Measurements from ENCODE around the gene KXD1.

GRCh38 chr19:18607226-18608101 lies 49.8 kb downstream of the KXD1 start:
- TF ChIP-seq ZFP36 (IDR thresholded peaks at IDR 0.05; ENCODE audit: borderline replicate concordance, partially characterized antibody) (no peak), CTCF (IDR thresholded peaks at IDR 0.05) (no peak), E2F6 (IDR thresholded peaks at IDR 0.05; ENCODE audit: borderline replicate concordance, low read depth) (no peak), POLR2A (IDR thresholded peaks at IDR 0.05; ENCODE audit: low read length) (no peak), MAFK (IDR thresholded peaks at IDR 0.05; ENCODE audit: partially characterized antibody) (no peak), ZSCAN20 (CRISPR knock-in tag; IDR thresholded peaks at IDR 0.05) (no peak), RFX5 (IDR thresholded peaks at IDR 0.05) (no peak), ZC3H11A (IDR thresholded peaks at IDR 0.05) (no peak), CHD2 (IDR thresholded peaks at IDR 0.05; ENCODE audit: low read length, partially characterized antibody) (no peak), EP300 (IDR thresholded peaks at IDR 0.05) (no peak), ESRRA (IDR thresholded peaks at IDR 0.05; ENCODE audit: borderline replicate concordance, low read length) (no peak), MAZ (IDR thresholded peaks at IDR 0.05; ENCODE audit: borderline replicate concordance, low read depth, low read length) (no peak), JUNB (IDR thresholded peaks at IDR 0.05) (no peak)
